GM21390 (cell line): ENCODE results near the gene CYP27A1.

Source experiments
- ATAC-seq: cut with Tn5 transposase; IDR thresholded peaks from one replicate; pipeline ENCODE4 v1.9.1; 2021; ENCODE audit not compliant: unreplicated experiment

Gene CYP27A1

GRCh38 chr2:218857371-218858137, 75.6 kb downstream of the CYP27A1 start:
- no peak for ATAC-seq

- no peak for ATAC-seq
Observed at GRCh38 chr2:218858138-218858445, 76.1 kb downstream of the CYP27A1 start.

- no peak for ATAC-seq
Observed at GRCh38 chr2:218858671-218859555, 77.0 kb downstream of the CYP27A1 start.

GRCh38 chr2:218859556-218859987, 77.6 kb downstream of the CYP27A1 start, which contains the start of gene WNT6:
Gene WNT6, plus strand, starts transcription at chr2:218859805. Its CDS starts 233 bp downstream, at chr2:218860038.
- ATAC-seq, result no peak

GRCh38 chr2:218859988-218860831, 78.3 kb downstream of the CYP27A1 start:
- no peak for ATAC-seq

- no peak for ATAC-seq
Observed at GRCh38 chr2:218860950-218861381, 79.0 kb downstream of the CYP27A1 start.

- no peak for ATAC-seq
Observed at GRCh38 chr2:218861645-218862318, 79.8 kb downstream of the CYP27A1 start.

- ATAC-seq, result no peak
Observed at GRCh38 chr2:218863021-218863520, 81.1 kb downstream of the CYP27A1 start.
